SK-N-SH treated with all-trans-retinoic acid at 6 μM for 48 hours (cell line): ENCODE data around the gene KIF3B.
"Not testable (repeated sequence)": the region's sequence is repeated elsewhere in the genome, so short reads cannot be mapped to it uniquely, and the experiment has no call there.

Source experiments
- ATAC-seq: fragments of 200-7000 bp; cut with Tn5 transposase; 3 replicates; pipeline ENCODE4 v1.9.1; 2020; ENCODE audit warnings: mild to moderate bottlenecking, moderate library complexity
- ARNTL ChIP-seq: fragments of 450-650 bp; formaldehyde crosslinking; IDR thresholded peaks from 2 replicates; pipeline ENCODE4 v1.5.0; 2020; ENCODE audit warnings: low read depth, mild to moderate bottlenecking, moderate library complexity, borderline replicate concordance
- BACH2 ChIP-seq: fragments of 250-450 bp; sonication (Bioruptor Pico); IDR thresholded peaks from 2 replicates; pipeline ENCODE4 v1.9.0; 2021; ENCODE audit warnings: mild to moderate bottlenecking, borderline replicate concordance
- CSDC2 ChIP-seq: fragments of 250-450 bp; sonication (Bioruptor Pico); IDR thresholded peaks from 2 replicates; pipeline ENCODE4 v1.5.0; 2020; ENCODE audit warnings: mild to moderate bottlenecking, moderate library complexity
- ESRRG ChIP-seq: fragments of 250-450 bp; sonication (Bioruptor Pico); IDR thresholded peaks from 2 replicates; pipeline ENCODE4 v1.6.1; 2021; ENCODE audit warnings: mild to moderate bottlenecking
- GLIS3 ChIP-seq: fragments of 250-450 bp; sonication (Bioruptor Pico); IDR thresholded peaks from 2 replicates; pipeline ENCODE4 v1.5.0; 2020; ENCODE audit warnings: mild to moderate bottlenecking, moderate library complexity
- ISL1 ChIP-seq: fragments of 250-450 bp; sonication (Bioruptor Pico); IDR thresholded peaks from 2 replicates; pipeline ENCODE4 v2.1.2; 2022; ENCODE audit warnings: mild to moderate bottlenecking, moderate library complexity
- OSR1 ChIP-seq: fragments of 250-450 bp; sonication (Bioruptor Pico); IDR thresholded peaks from 2 replicates; pipeline ENCODE4 v1.8.0; 2022; ENCODE audit warnings: moderate library complexity, mild to moderate bottlenecking, inconsistent platforms
- PPARA ChIP-seq: fragments of 250-450 bp; sonication (Bioruptor Pico); IDR thresholded peaks from 2 replicates; pipeline ENCODE4 v1.5.0; 2020; ENCODE audit warnings: mild to moderate bottlenecking, borderline replicate concordance
- RARB ChIP-seq: fragments of 250-450 bp; sonication (Bioruptor Pico); IDR thresholded peaks from 2 replicates; pipeline ENCODE4 v1.8.0; 2021; ENCODE audit warnings: mild to moderate bottlenecking, moderate library complexity
- SNAI2 ChIP-seq: fragments of 250-450 bp; sonication (Bioruptor Pico); IDR thresholded peaks from 2 replicates; pipeline ENCODE4 v1.5.0; 2020; ENCODE audit warnings: mild to moderate bottlenecking, moderate library complexity
- TCF4 ChIP-seq: fragments of 250-450 bp; sonication (Bioruptor Pico); IDR thresholded peaks from 2 replicates; pipeline ENCODE4 v1.8.0; 2021; ENCODE audit warnings: mild to moderate bottlenecking, moderate library complexity, borderline replicate concordance
- TOX ChIP-seq: fragments of 250-450 bp; sonication (Bioruptor Pico); IDR thresholded peaks from 2 replicates; pipeline ENCODE4 v1.8.0; 2021; ENCODE audit warnings: mild to moderate bottlenecking, moderate library complexity, borderline replicate concordance
- ZC3H10 ChIP-seq: fragments of 250-450 bp; sonication (Bioruptor Pico); IDR thresholded peaks from 2 replicates; pipeline ENCODE4 v1.5.1; 2021; ENCODE audit warnings: mild to moderate bottlenecking, moderate library complexity
- ZFP3 ChIP-seq: fragments of 250-450 bp; sonication (Bioruptor Pico); IDR thresholded peaks from 2 replicates; pipeline ENCODE4 v1.5.0; 2020; ENCODE audit warnings: mild to moderate bottlenecking, moderate library complexity
- ZFP30 ChIP-seq: fragments of 450-650 bp; formaldehyde crosslinking; IDR thresholded peaks from 2 replicates; pipeline ENCODE4 v1.5.0; 2022; ENCODE audit warnings: mild to moderate bottlenecking, moderate library complexity
- ZNF565 ChIP-seq: fragments of 450-650 bp; formaldehyde crosslinking; conservative IDR thresholded peaks from 2 replicates; pipeline ENCODE4 v1.5.0; 2020; ENCODE audit warnings: low read depth, mild to moderate bottlenecking, moderate library complexity
- ZNF70 ChIP-seq: fragments of 450-650 bp; formaldehyde crosslinking; IDR thresholded peaks from 2 replicates; pipeline ENCODE4 v1.5.0; 2020; ENCODE audit warnings: mild to moderate bottlenecking, moderate library complexity
- ZNF8 ChIP-seq: fragments of 450-650 bp; formaldehyde crosslinking; IDR thresholded peaks from 2 replicates; pipeline ENCODE4 v1.5.0; 2020; ENCODE audit warnings: mild to moderate bottlenecking, moderate library complexity
- TF ChIP-seq, protein P1 (sequence below): fragments of 250-450 bp; sonication (Bioruptor Pico); IDR thresholded peaks from 2 replicates; pipeline ENCODE4 v1.8.0; 2020; ENCODE audit warnings: mild to moderate bottlenecking, moderate library complexity, borderline replicate concordance
- TF ChIP-seq, protein P2 (sequence below): fragments of 250-450 bp; sonication (Bioruptor Pico); IDR thresholded peaks from 2 replicates; pipeline ENCODE4 v1.5.0; 2020; ENCODE audit warnings: mild to moderate bottlenecking, moderate library complexity
- TF ChIP-seq, protein P3 (sequence below): fragments of 250-450 bp; sonication (Bioruptor Pico); IDR thresholded peaks from 2 replicates; pipeline ENCODE4 v1.8.0; 2021; ENCODE audit warnings: low read depth, mild to moderate bottlenecking, moderate library complexity, borderline replicate concordance
- TF ChIP-seq, protein P4 (sequence below): fragments of 250-450 bp; sonication (Bioruptor Pico); IDR thresholded peaks from 2 replicates; pipeline ENCODE4 v1.5.1; 2020; ENCODE audit warnings: low read depth, mild to moderate bottlenecking, moderate library complexity
- TF ChIP-seq, protein P5 (sequence below): fragments of 250-450 bp; sonication (Bioruptor Pico); IDR thresholded peaks from 2 replicates; pipeline ENCODE4 v1.5.1; 2021; ENCODE audit warnings: mild to moderate bottlenecking, moderate library complexity

Gene KIF3B

DNA sequence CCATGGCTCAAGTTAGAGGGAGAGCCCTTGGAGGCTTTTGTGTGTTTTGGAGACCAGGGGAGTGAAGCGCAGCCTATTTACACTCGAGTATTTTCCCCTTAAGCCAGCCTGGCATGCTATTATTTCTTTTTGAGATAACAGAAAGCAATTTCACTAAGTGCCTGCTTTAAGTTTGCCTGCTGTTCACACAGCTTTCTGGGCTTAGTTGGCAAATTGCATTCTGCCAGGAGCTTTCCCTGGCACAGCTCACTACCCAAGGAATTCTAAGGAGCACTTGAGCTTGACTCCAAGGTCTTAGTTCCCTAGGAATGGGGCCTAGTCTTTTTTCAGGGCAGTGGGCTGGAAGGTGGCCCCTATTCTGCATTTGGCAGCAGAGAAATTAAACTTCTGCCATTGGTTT is 61.7 kb downstream of the KIF3B start:
- ATAC-seq = no peak
- TF ChIP-seq ISL1 (CRISPR knock-in tag) (peak; percentile 31; the same call in 1 of the 2 replicates), GLIS3 (CRISPR knock-in tag) (no peak)

DNA sequence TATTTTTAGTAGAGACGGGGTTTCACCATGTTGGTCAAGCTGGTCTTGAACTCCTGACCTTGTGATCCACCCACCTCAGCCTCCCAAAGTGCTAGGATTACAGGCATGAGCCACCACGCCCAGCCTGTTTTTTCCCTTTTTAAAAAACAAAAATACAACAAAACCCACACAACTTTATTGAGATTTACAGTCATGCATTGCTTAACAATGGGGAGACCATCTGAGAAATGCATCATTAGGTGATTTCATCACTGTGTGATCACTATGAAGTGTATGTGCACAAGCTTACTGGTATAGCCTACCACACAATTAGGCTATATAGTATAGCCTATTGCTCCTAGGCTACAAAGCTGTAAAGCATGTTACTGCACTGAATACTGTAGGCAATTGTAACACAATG is 63.6 kb downstream of the KIF3B start:
- ATAC-seq = not testable (repeated sequence)

DNA sequence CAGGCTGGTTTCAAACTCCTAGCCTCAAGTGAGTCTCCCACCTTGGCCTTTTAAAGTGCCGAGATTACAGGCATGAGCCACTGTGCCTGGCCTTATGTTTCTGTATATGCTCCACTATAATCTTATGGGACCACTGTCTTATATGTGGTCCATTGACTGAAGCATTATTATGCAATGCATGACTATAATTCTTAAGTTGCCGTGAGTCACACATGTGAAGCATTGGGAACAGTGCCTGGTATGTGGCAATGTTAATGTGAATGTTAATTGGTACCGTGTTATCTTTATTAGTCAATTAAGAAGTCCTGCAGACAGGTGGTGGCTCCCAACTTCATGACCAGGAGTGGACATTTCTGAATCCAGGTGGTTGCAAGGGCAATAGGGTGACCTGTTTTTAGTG is 66.0 kb downstream of the KIF3B start:
- TF ChIP-seq ZNF70 = no peak
- no peak for TF ChIP-seq ZFP3
- TF ChIP-seq ESRRG (CRISPR knock-in tag) = no peak
- no peak for TF ChIP-seq GLIS3 (CRISPR knock-in tag)
- TF ChIP-seq ZNF8 (CRISPR knock-in tag) = no peak
- TF ChIP-seq ZNF565 (CRISPR knock-in tag) = no peak
- no peak for TF ChIP-seq BACH2 (CRISPR knock-in tag)
- TF ChIP-seq, protein P1, sequence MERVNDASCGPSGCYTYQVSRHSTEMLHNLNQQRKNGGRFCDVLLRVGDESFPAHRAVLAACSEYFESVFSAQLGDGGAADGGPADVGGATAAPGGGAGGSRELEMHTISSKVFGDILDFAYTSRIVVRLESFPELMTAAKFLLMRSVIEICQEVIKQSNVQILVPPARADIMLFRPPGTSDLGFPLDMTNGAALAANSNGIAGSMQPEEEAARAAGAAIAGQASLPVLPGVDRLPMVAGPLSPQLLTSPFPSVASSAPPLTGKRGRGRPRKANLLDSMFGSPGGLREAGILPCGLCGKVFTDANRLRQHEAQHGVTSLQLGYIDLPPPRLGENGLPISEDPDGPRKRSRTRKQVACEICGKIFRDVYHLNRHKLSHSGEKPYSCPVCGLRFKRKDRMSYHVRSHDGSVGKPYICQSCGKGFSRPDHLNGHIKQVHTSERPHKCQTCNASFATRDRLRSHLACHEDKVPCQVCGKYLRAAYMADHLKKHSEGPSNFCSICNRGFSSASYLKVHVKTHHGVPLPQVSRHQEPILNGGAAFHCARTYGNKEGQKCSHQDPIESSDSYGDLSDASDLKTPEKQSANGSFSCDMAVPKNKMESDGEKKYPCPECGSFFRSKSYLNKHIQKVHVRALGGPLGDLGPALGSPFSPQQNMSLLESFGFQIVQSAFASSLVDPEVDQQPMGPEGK (CRISPR knock-in tag) = no peak
- no peak for TF ChIP-seq ARNTL (CRISPR knock-in tag)
- TF ChIP-seq ZFP30 = no peak
- no peak for TF ChIP-seq ISL1 (CRISPR knock-in tag)
- TF ChIP-seq ZC3H10 (CRISPR knock-in tag) = no peak
- TF ChIP-seq PPARA (CRISPR knock-in tag) = no peak
- TF ChIP-seq, protein P2, sequence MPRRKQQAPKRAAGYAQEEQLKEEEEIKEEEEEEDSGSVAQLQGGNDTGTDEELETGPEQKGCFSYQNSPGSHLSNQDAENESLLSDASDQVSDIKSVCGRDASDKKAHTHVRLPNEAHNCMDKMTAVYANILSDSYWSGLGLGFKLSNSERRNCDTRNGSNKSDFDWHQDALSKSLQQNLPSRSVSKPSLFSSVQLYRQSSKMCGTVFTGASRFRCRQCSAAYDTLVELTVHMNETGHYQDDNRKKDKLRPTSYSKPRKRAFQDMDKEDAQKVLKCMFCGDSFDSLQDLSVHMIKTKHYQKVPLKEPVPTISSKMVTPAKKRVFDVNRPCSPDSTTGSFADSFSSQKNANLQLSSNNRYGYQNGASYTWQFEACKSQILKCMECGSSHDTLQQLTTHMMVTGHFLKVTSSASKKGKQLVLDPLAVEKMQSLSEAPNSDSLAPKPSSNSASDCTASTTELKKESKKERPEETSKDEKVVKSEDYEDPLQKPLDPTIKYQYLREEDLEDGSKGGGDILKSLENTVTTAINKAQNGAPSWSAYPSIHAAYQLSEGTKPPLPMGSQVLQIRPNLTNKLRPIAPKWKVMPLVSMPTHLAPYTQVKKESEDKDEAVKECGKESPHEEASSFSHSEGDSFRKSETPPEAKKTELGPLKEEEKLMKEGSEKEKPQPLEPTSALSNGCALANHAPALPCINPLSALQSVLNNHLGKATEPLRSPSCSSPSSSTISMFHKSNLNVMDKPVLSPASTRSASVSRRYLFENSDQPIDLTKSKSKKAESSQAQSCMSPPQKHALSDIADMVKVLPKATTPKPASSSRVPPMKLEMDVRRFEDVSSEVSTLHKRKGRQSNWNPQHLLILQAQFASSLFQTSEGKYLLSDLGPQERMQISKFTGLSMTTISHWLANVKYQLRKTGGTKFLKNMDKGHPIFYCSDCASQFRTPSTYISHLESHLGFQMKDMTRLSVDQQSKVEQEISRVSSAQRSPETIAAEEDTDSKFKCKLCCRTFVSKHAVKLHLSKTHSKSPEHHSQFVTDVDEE (CRISPR knock-in tag) = no peak
- TF ChIP-seq, protein P3, sequence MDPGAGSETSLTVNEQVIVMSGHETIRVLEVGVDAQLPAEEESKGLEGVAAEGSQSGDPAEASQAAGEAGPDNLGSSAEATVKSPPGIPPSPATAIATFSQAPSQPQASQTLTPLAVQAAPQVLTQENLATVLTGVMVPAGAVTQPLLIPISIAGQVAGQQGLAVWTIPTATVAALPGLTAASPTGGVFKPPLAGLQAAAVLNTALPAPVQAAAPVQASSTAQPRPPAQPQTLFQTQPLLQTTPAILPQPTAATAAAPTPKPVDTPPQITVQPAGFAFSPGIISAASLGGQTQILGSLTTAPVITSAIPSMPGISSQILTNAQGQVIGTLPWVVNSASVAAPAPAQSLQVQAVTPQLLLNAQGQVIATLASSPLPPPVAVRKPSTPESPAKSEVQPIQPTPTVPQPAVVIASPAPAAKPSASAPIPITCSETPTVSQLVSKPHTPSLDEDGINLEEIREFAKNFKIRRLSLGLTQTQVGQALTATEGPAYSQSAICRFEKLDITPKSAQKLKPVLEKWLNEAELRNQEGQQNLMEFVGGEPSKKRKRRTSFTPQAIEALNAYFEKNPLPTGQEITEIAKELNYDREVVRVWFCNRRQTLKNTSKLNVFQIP (CRISPR knock-in tag) = no peak
- no peak for TF ChIP-seq TOX (CRISPR knock-in tag)
- TF ChIP-seq TCF4 (CRISPR knock-in tag) = no peak
- TF ChIP-seq, protein P4, sequence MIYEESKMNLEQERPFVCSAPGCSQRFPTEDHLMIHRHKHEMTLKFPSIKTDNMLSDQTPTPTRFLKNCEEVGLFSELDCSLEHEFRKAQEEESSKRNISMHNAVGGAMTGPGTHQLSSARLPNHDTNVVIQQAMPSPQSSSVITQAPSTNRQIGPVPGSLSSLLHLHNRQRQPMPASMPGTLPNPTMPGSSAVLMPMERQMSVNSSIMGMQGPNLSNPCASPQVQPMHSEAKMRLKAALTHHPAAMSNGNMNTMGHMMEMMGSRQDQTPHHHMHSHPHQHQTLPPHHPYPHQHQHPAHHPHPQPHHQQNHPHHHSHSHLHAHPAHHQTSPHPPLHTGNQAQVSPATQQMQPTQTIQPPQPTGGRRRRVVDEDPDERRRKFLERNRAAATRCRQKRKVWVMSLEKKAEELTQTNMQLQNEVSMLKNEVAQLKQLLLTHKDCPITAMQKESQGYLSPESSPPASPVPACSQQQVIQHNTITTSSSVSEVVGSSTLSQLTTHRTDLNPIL (CRISPR knock-in tag) = no peak
- TF ChIP-seq CSDC2 (CRISPR knock-in tag) = no peak
- ATAC-seq = no peak

DNA sequence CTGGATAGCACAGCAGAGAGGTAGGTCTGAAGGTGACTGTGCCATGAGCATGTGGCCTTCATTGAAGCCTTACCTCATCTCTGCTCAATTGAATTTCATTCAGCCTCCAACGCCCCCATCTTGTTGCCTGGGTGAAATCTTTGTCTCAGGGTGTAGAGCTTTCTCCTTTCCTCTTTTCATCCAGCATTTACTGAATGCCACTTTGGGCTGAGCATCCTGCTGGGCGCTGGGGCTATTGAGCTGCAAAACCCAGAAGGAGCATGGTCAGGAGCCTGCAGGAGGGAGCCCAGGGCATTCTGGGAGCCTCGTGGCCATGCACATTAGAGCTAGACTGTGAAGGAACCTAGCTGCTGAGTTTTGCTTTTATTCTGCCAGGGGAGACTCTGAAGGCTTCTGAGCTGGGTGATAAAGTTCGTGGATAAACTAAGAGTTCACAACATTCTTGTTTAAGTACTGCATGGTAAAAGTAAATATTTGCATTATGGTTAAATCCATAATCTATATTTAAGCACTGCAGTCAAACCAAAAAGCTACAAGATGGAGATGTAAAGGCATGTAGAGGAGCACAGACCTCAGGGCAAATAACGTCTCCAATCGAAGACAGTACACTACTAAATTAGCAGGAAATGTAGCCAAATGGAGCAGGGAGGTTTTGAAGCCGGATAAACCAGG is 67.5 kb downstream of the KIF3B start:
- ATAC-seq = no peak
- TF ChIP-seq OSR1 (CRISPR knock-in tag) (no peak), ESRRG (CRISPR knock-in tag) (no peak), SNAI2 (CRISPR knock-in tag) (no peak), TCF4 (CRISPR knock-in tag) (no peak), ISL1 (CRISPR knock-in tag) (no peak), ZNF70 (no peak), ZC3H10 (CRISPR knock-in tag) (no peak), ZFP30 (no peak), ZNF565 (CRISPR knock-in tag) (no peak), BACH2 (CRISPR knock-in tag) (no peak), RARB (CRISPR knock-in tag) (no peak), GLIS3 (CRISPR knock-in tag) (no peak)
- TF ChIP-seq, protein P4 (CRISPR knock-in tag) = no peak
- TF ChIP-seq, protein P1 (CRISPR knock-in tag) = no peak
- TF ChIP-seq, protein P5, sequence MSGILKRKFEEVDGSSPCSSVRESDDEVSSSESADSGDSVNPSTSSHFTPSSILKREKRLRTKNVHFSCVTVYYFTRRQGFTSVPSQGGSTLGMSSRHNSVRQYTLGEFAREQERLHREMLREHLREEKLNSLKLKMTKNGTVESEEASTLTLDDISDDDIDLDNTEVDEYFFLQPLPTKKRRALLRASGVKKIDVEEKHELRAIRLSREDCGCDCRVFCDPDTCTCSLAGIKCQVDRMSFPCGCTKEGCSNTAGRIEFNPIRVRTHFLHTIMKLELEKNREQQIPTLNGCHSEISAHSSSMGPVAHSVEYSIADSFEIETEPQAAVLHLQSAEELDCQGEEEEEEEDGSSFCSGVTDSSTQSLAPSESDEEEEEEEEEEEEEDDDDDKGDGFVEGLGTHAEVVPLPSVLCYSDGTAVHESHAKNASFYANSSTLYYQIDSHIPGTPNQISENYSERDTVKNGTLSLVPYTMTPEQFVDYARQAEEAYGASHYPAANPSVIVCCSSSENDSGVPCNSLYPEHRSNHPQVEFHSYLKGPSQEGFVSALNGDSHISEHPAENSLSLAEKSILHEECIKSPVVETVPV (CRISPR knock-in tag) = no peak
- TF ChIP-seq, all 23 proteins: peak for 0
